ENCODE measurements around the gene PREX1.

DNA sequence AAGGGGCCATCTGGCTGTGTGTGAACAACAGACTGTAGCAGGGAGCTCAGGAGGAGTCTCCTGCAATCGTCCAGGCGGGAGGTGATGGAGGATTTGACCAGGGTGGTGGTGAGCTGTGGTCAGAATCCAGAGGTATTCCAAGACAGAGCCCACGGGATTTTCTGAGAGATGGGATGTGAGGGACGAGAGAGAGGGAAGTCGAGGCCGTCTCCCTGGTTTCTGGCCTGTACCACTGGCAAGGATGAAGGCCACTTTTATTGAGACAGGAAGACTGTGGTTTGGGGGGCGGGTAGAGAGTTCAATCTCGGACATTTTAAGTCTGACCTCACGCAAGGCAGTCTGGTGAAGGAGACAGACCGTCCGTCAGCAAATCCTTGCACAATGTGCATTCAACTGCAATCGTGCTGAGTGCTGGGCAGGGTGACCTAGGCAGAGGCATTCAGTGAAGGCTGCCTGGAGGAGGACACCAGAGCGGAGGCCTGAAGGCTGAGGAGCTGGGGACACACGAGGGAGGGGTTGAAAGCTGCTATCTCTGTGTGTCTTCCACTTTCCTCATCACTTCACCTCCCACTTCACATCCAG lies 53.9 kb downstream of the PREX1 start:
- TF ChIP-seq, protein P1, sequence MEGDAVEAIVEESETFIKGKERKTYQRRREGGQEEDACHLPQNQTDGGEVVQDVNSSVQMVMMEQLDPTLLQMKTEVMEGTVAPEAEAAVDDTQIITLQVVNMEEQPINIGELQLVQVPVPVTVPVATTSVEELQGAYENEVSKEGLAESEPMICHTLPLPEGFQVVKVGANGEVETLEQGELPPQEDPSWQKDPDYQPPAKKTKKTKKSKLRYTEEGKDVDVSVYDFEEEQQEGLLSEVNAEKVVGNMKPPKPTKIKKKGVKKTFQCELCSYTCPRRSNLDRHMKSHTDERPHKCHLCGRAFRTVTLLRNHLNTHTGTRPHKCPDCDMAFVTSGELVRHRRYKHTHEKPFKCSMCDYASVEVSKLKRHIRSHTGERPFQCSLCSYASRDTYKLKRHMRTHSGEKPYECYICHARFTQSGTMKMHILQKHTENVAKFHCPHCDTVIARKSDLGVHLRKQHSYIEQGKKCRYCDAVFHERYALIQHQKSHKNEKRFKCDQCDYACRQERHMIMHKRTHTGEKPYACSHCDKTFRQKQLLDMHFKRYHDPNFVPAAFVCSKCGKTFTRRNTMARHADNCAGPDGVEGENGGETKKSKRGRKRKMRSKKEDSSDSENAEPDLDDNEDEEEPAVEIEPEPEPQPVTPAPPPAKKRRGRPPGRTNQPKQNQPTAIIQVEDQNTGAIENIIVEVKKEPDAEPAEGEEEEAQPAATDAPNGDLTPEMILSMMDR (conservative IDR thresholded peaks at IDR 0.05 in 1 of 2, IDR thresholded peaks at IDR 0.05 in 1 of 2; ENCODE audit: low read depth in 1 of 2, low read length in 2 of 2): no peak
- no peak for TF ChIP-seq EZH2 (IDR thresholded peaks at IDR 0.05; ENCODE audit: low read length, missing control alignments)

Measured in fibroblast of lung (primary cell).